Right lobe of liver (tissue), 6 donors: ENCODE data around the gene CASZ1. TPM values are rescaled to one million over a fixed set of nuclear protein-coding genes. Genes with fewer than 3 reads are reported as not detected.

Experiments
- ATAC-seq, 4 donors: fragments of 200-7000 bp; cut with Tn5 transposase; one replicate each; pipeline ENCODE4 v1.9.1; 2020; ENCODE audit warnings: mild to moderate bottlenecking in 4 of 4, moderate library complexity in 4 of 4
- DNase-seq, 3 donors: peaks; one replicate each; pipeline ENCODE4 v3.0.0-alpha.2; 2020
- H3K27ac ChIP-seq, 3 donors: fragments of 200-600 bp; one replicate each; pipeline ENCODE4 v1.8.0; 2022
- H3K27me3 ChIP-seq, 2 donors: fragments of 200-600 bp; one replicate each; pipeline ENCODE4 v1.8.0; 2022
- H3K36me3 ChIP-seq, 4 donors: fragments of 200-600 bp; sonication (generic) in 1 of 4; one replicate each; pipeline versions ENCODE4 v1.5.1 to v1.8.0; 2017 to 2022; ENCODE audit warnings: control low read depth in 1 of 4
- H3K4me1 ChIP-seq, 4 donors: fragments of 200-600 bp; sonication (generic) in 1 of 4; one replicate each; pipeline versions ENCODE4 v1.5.1 to v1.8.0; 2017 to 2022; ENCODE audit warnings: control low read depth in 1 of 4
- H3K4me3 ChIP-seq, 3 donors: fragments of 200-600 bp; one replicate each; pipeline ENCODE4 v1.8.0; 2022
- H3K9me3 ChIP-seq, 4 donors: fragments of 200-600 bp; sonication (generic) in 1 of 4; one replicate each; pipeline versions ENCODE4 v1.5.1 to v1.8.0; 2017 to 2022; ENCODE audit warnings: control low read depth in 1 of 4
- POLR2A ChIP-seq: fragments of 450-650 bp; IDR thresholded peaks from one replicate; pipeline ENCODE4 v1.6.1; 2017; ENCODE audit warnings: antibody characterized with exemption, mild to moderate bottlenecking
- WGBS: methylation state at CpG from one replicate; pipeline ENCODE4 v1.1.6; 2018; ENCODE audit warnings: low coverage, low lambda C conversion rate; ENCODE audit not compliant: insufficient coverage; ENCODE audit errors: missing lambda C conversion rate; 5-methylcytosine and 5-hydroxymethylcytosine counted together
- intact Hi-C, 2 donors: fragments of 100-400 bp; cut with DNase I; formaldehyde crosslinking; loops; one replicate each; pipeline versions ENCODE4 v1.11.2 to v1.14.1; 2022
- total RNA-seq, 6 experiments: library from RNA; depleted of rRNA in 2 of 6; stranded (reverse); fragments of >200 nt in 2 of 6; fragmentation: NEBNext Ultra II Directional in 3 of 6; extraction: Animal tissue kit (Norgen Biotek cat#: 25700) in 3 of 6; gene quantifications; one replicate each; pipeline versions ENCODE4 v1.1.0 to v1.2.4, GENCODE V29; 2016 to 2023
- TF ChIP-seq, protein P1 (sequence below), 4 donors: fragments of 200-600 bp in 3 of 4; fragments of 450-650 bp in 1 of 4; IDR thresholded peaks; one replicate each; pipeline versions ENCODE4 v1.5.1 to v1.8.0; 2016 to 2022; ENCODE audit warnings: antibody characterized with exemption in 4 of 4, mild to moderate bottlenecking in 2 of 4
- donor health status: DM: no; HTN: yes; CAD: no.
- donor health status: DM: no; HTN: no; CAD: no.
- donor health status: DM: no; HTN: no; CAD: no.
- donor health status: DM: no; HTN: yes; CAD: no.
- donor health status: DM: no; HTN: yes; CAD: no.

Gene CASZ1
- total RNA-seq, 6 experiments from 2014 or later: 3.1 to 10.1 (median 5.3) TPM

DNA sequence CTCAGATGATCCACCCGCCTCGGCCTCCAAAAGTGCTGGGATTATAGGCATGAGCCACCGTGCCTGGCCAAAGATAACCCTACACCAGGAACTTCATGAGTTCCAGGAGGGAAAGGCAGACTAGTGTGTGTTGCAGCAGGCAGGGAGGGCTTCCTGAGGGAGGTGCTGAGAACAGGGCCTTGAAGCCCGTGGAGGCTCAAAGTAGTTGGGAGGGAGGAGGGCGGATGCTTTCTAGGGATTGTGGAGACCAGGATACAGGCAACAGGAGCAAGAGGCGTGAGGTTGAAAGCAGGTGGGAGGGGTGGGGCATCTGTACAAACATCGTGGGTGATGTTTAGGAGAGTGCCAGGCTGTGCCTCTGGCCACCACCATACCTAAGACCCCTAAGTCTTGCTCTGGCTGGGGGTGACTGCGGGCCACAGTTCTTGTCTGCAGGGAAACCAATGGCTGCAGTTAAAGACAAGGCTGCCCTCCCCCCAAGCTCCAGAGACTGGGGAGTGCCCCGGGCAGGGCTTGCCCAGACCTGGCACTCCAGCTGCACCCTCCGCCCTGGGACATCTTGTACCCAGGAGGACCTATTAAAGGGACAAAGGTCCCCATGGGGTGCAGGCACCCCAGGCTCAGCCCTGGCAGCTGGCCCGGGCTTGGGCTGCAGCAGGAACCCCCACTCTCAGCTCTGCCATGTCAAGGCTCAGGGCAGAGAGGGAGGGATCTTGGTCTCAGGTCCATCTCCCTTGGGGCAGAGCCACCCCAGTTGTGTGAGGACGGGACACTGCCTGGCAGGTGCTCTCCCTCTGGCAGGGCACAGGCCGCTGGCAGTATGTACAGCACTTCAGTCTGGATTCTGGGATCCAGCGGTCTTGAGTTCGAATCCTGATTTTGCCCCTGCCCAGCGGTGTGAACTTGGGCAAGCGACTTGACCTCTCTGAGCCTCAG lies 22.1 kb upstream of the CASZ1 start:
- DNase-seq: no peak
- H3K9me3 ChIP-seq: no peaks in the 10 kb centered on the region

DNA sequence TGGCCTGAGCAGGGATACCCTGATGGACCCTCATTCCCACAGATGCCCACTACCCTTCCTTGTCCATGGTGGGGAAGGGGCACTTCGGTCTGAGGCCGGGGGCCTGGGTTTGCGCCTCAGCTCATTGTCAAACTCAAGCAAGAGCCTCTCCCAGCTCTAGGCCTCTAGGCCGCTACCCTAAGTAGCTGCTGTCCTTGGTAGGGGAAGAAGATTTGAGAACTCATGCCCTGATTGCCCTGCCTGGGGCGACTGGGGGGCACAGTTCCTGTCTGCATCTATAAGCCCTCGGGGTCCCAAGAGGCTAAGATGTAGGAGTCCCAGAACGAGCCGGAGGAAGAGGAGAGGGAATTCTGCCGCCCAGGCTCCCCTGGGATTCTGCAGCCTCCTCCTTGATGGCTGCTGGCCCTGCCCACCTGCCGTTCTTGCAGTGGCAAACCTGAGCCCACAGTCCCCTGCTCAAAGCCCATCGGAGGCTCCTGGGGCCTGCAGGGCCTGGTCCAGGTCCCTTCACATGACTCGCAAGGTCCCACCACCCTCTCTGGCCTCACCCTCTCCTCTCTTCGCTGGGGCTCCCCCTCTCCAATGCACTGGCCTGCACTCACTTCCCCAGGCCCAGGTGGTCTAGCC lies 20.4 kb upstream of the CASZ1 start:
- Histone ChIP-seq H3K4me3 (no peak overlapping the region), H3K27ac (no peak overlapping the region), H3K9me3 (no peaks in the 10 kb centered on the region), H3K27me3 (no peaks in the 10 kb centered on the region), H3K4me1 (no peaks in the 10 kb centered on the region), H3K36me3 (no peaks in the 10 kb centered on the region)
- 71% methylated on average over 3 of the region's 13 CpGs for WGBS
- no peak for ATAC-seq
- TF ChIP-seq, protein P1, sequence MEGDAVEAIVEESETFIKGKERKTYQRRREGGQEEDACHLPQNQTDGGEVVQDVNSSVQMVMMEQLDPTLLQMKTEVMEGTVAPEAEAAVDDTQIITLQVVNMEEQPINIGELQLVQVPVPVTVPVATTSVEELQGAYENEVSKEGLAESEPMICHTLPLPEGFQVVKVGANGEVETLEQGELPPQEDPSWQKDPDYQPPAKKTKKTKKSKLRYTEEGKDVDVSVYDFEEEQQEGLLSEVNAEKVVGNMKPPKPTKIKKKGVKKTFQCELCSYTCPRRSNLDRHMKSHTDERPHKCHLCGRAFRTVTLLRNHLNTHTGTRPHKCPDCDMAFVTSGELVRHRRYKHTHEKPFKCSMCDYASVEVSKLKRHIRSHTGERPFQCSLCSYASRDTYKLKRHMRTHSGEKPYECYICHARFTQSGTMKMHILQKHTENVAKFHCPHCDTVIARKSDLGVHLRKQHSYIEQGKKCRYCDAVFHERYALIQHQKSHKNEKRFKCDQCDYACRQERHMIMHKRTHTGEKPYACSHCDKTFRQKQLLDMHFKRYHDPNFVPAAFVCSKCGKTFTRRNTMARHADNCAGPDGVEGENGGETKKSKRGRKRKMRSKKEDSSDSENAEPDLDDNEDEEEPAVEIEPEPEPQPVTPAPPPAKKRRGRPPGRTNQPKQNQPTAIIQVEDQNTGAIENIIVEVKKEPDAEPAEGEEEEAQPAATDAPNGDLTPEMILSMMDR (IDR thresholded peaks at IDR 0.05): no peak
- TF ChIP-seq POLR2A: no peak
- DNase-seq: no peak
- intact Hi-C loops: no loop called here

More for the DNA sequence above, 22.1 kb upstream of the CASZ1 start:
- TF ChIP-seq POLR2A: no peak
- TF ChIP-seq, protein P1 (IDR thresholded peaks at IDR 0.05): no peak
- ATAC-seq: peak in 1 of 4 donors; percentile 17
- WGBS: 71% methylated on average over 6 of the region's 17 CpGs
- no peaks in the 10 kb centered on the region for H3K27me3 ChIP-seq
- no peaks in the 10 kb centered on the region for H3K4me1 ChIP-seq
- intact Hi-C loops: no loop called here
- H3K36me3 ChIP-seq: no peaks in the 10 kb centered on the region
- H3K27ac ChIP-seq: no peak overlapping the region
- no peak overlapping the region for H3K4me3 ChIP-seq

DNA sequence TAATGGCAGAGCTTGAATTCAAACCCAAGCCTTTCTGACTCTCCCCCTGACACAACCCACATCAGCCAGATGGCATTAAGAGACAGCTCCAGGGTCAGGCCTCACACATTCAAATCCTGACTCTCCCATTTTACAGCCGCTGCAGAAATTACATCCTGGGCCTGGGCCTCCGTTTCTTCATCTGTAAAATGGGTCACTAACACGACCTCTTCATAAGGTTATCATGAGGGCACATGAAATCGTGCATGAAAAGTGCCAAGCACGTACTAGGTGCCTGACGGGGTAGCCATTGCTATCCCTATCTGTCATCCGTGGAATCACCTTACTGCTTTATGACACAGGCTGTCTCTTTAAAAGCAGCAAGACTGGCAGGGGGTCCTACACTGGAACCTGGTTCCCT lies 19.8 kb upstream of the CASZ1 start:
- DNase-seq: no peak
- Histone ChIP-seq H3K27me3 (no peaks in the 10 kb centered on the region), H3K27ac (no peak overlapping the region), H3K4me3 (no peak overlapping the region), H3K36me3 (no peaks in the 10 kb centered on the region), H3K9me3 (no peaks in the 10 kb centered on the region), H3K4me1 (no peaks in the 10 kb centered on the region)
- ATAC-seq: no peak
- WGBS: 76% methylated on average over 6 of the region's 7 CpGs
- TF ChIP-seq, protein P1 (IDR thresholded peaks at IDR 0.05): no peak
- no peak for TF ChIP-seq POLR2A
- intact Hi-C loops: no loop called here

DNA sequence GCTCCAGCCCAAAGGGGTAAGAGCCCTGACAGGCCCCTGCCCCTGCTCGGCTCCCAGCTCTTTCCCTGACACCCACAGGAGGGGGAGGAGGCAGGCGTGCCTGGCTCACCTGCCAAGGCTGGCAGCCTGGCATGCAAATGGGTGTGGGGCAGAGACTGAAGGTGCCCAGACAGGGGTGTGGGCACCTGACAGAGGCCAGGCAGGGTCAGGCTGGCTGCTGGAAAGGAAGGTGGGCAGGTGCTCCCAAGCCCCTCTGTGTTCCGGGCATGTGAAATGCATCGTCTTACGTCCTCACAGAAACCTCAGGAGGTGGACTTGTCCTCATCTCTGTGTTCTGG lies 19.4 kb upstream of the CASZ1 start:
- intact Hi-C loops: no loop called here
- Histone ChIP-seq H3K36me3 (no peaks in the 10 kb centered on the region), H3K9me3 (no peaks in the 10 kb centered on the region), H3K4me1 (no peaks in the 10 kb centered on the region), H3K4me3 (no peak overlapping the region), H3K27ac (no peak overlapping the region), H3K27me3 (no peaks in the 10 kb centered on the region)
- ATAC-seq: no peak
- no CpG with 5 or more reads among the region's 5 CpGs for WGBS
- no peak for TF ChIP-seq POLR2A
- TF ChIP-seq, protein P1 (IDR thresholded peaks at IDR 0.05): no peak
- peak in 1 of 3 donors; percentile 49 for DNase-seq
